Brain microvascular endothelial cell (primary cell): ENCODE data around the gene MC5R.
A peak's percentile ranks its signal among the peaks of the same experiment; 100 is the strongest.

ENCODE experiments used
- DNase-seq: peaks from one replicate; pipeline ENCODE4 v3.0.0-alpha.2; 2020
- H3K27ac ChIP-seq: fragments of 250-450 bp; sonication (Bioruptor Pico); 2 replicates; pipeline ENCODE4 v1.5.1; 2020; ENCODE audit warnings: mild to moderate bottlenecking, moderate library complexity
- H3K27me3 ChIP-seq: fragments of 250-450 bp; sonication (Bioruptor Pico); replicated peaks from 2 replicates; pipeline ENCODE4 v1.5.1; 2020; ENCODE audit warnings: mild to moderate bottlenecking
- H3K36me3 ChIP-seq: fragments of 250-450 bp; sonication (Bioruptor Pico); replicated peaks from 2 replicates; pipeline ENCODE4 v1.5.1; 2020; ENCODE audit warnings: mild to moderate bottlenecking
- H3K4me3 ChIP-seq: 2 replicates; pipeline ENCODE4 v1.5.1; 2011; ENCODE audit warnings: low read depth, mild to moderate bottlenecking, control low read depth, low read length, moderate library complexity
- in situ Hi-C: cut with HindIII; loops from 2 replicates; pipeline ENCODE4 v1.10.0; 2017; ENCODE audit warnings: low sequenced_read_pairs, low pct_ligation_motif_present
- TF ChIP-seq, protein P1 (sequence below): IDR thresholded peaks from 2 replicates; pipeline ENCODE4 v1.5.1; 2011; ENCODE audit warnings: low read depth, mild to moderate bottlenecking, moderate library complexity, low read length, control low read depth, inconsistent platforms; ENCODE audit errors: missing control alignments

Gene MC5R

DNA sequence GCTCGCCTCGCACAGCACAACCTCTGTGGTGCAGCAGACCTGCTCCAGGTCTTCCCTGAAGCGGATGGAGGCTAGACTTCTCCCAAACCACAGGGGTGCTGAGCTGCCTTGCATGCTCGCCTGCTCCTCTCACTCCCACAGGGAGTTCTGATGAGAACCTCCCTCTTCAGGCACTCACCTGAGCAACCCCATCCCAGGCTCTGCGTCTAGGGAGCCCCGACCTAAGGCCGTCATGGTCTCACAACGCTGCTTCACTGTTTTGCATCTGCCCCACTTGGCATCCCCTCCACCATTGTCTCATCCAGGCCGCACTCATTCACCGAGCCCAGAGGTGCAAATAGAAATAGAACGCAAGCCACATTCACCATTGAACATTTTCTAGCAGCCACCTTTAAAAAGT, 24.6 kb upstream of the MC5R start:
- Histone ChIP-seq H3K27me3 (no peaks in the 10 kb centered on the region), H3K4me3 (no peak overlapping the region), H3K27ac (no peak overlapping the region), H3K36me3 (no peaks in the 10 kb centered on the region)
- TF ChIP-seq, protein P1, sequence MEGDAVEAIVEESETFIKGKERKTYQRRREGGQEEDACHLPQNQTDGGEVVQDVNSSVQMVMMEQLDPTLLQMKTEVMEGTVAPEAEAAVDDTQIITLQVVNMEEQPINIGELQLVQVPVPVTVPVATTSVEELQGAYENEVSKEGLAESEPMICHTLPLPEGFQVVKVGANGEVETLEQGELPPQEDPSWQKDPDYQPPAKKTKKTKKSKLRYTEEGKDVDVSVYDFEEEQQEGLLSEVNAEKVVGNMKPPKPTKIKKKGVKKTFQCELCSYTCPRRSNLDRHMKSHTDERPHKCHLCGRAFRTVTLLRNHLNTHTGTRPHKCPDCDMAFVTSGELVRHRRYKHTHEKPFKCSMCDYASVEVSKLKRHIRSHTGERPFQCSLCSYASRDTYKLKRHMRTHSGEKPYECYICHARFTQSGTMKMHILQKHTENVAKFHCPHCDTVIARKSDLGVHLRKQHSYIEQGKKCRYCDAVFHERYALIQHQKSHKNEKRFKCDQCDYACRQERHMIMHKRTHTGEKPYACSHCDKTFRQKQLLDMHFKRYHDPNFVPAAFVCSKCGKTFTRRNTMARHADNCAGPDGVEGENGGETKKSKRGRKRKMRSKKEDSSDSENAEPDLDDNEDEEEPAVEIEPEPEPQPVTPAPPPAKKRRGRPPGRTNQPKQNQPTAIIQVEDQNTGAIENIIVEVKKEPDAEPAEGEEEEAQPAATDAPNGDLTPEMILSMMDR = no peak
- in situ Hi-C loops = no loop called here
- DNase-seq = no peak

DNA sequence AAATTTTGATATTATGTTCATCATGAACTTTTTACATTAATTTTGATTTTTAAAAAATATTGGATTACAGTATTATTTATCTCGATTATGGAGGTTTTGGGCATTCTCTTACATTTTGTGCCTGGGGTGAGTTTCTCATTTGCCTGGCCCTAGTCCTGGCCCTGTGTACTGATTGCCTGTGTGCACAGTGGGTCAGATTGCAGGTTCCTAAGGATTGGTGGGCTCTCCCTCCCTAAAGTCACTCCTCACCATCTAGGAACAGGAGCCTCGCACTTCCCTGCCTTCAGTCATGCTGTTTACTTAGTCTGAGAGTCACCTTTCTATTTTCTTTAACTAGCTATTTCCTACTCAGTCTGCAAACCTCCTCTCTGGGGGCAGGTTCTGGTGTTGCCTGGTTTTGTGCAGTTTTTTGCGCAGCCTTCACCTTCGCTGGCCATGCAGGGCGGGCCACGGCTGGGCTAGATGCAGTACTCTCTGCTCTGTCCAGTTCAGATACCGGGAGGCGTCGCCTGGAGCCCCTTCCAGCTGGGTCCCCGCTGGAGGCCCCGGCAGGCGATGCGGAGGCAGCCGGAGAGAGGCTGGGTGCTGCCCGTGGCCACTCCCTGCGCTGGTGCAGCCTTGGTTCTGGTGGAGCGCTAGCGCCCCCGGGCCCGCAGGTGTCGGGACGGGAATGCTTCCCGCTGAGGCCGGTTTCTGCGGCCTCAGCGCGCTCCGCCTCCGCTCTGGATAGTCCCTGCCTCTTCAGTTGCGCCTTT, 23.3 kb upstream of the MC5R start:
- Histone ChIP-seq H3K27me3 (no peaks in the 10 kb centered on the region), H3K36me3 (no peaks in the 10 kb centered on the region), H3K27ac (no peak overlapping the region), H3K4me3 (no peak overlapping the region)
- TF ChIP-seq, protein P1 = peak; percentile 31
- peak; percentile 6 for DNase-seq
- in situ Hi-C loops = no loop called here

DNA sequence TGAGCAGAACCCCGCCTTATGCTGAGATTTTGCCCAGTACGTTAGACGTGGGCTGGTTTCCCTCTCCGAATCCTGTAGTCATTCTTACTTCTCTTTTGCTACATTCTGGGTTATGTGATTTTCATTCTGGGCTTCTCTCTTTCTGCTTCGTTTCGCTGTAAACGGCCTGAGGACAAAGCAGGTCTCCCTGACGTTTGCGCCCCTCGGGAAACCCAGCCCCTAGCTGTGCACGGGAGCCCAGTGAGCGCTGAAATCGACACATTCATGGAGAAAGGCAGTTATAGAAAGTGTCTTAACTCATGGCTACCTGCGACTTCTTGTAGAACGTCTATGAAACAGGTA, 22.7 kb upstream of the MC5R start:
- Histone ChIP-seq H3K27me3 (no peaks in the 10 kb centered on the region), H3K4me3 (no peak overlapping the region), H3K36me3 (no peaks in the 10 kb centered on the region), H3K27ac (no peak overlapping the region)
- TF ChIP-seq, protein P1 = no peak
- in situ Hi-C loops = no loop called here
- no peak for DNase-seq

DNA sequence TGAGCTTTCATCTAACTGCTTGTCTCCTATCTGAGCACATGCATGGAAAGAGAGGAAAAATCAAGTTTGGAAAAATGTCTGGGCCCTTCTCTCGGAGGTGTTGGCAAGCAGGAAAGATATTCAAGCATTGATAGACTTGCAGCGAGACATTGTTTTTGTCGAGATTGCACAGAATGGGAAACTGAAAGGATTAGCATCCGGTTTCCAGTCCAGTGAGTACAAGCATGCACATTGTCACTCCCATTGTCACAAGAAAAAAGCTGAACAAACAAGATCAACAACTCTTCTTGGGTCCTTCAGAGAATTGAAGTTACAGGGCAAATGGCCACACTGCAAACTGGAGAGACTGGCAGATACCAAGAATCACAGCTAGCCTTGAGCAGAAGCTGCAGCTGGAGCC, 19.6 kb upstream of the MC5R start:
- Histone ChIP-seq H3K27ac (no peak overlapping the region), H3K36me3 (no peaks in the 10 kb centered on the region), H3K27me3 (no peaks in the 10 kb centered on the region), H3K4me3 (no peak overlapping the region)
- in situ Hi-C loops = no loop called here
- TF ChIP-seq, protein P1 = no peak
- DNase-seq = no peak

DNA sequence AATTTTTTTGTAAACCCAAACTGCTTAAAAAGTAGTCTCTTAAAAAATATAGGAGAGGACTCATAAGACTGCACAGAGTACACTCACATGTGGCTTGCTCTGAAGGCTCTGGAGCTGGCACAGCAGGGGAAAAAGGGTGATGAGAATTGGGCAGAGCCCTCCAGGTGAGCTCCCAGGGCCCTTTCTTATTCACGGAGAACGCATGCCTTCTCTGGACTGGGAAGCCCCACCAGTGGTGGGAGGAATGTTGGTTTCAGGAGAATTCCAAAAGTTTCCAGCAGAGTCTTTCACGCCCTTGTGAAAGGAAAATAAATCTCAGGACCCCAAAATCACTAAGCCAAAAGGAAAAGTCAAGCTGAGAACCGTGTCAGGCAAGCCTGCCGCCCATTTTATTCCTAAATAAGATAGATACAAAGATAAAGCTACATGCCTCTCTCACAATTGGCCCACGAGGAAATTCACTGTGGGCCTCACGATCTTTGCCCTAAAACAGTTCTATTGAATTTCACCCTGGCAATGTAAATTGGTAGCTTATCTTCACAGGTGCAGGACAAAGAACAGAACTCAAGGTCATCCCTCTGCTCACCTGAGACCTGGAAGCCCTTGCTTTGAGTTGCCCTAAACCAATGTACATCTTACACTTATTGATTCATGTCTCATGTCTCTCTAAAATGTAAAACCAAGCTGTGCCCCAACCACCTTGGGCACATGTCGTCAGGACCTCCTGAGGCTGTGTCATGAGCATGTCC, 15.5 kb upstream of the MC5R start:
- no peaks in the 10 kb centered on the region for H3K36me3 ChIP-seq
- no peak overlapping the region for H3K4me3 ChIP-seq
- no peak for DNase-seq
- TF ChIP-seq, protein P1 = no peak
- H3K27me3 ChIP-seq = no peaks in the 10 kb centered on the region
- no peak overlapping the region for H3K27ac ChIP-seq
- in situ Hi-C loops = no loop called here
